ENCODE results near the gene LKAAEAR1.

LKAAEAR1 gene, protein sequence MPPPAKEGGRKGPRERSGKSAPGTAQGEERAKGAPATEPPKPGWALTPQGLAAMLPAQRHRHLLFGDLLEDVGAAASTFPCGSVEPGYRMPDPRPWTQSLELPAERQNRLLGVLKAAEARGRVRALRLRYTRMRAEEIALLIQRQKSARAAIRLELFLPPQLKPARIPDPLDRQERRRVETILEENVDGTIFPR

DNA sequence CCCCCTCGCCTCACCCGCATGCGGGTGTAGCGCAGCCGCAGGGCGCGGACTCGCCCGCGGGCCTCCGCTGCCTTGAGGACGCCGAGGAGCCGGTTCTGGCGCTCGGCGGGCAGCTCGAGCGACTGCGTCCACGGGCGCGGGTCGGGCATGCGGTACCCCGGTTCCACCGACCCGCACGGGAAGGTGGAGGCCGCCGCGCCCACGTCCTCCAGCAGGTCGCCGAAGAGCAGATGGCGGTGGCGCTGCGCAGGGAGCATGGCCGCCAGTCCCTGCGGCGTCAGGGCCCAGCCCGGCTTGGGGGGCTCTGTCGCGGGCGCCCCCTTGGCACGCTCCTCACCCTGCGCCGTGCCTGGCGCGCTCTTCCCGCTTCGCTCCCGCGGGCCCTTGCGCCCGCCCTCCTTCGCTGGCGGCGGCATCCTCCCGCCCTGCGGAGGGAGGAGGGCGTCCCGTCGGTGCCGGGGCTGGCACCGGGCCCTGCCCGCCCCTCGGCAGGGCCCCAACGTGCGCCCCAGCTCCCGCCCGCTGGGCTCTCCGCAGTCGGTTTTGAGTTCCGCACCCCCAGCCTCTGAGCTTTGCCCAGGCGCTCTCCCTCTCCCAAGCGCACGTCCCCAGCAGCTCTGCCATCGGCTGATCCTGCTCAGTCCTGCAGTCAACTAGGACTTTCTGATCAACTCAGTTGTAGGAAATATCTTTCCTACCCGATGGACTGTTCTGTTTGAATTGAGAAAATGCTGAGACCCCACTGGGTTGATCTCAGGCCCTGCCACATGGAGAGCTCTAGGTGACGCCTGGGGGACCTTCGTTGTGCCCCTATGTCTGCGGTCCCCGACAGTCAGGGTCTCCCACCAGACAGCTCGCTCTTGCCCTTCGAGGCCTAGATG is at the start of gene LKAAEAR1:
Gene LKAAEAR1, minus strand, starts transcription at position 595 of the 881 bp plus-strand sequence. Its CDS starts 179 bp downstream, at position 416.
- TF ChIP-seq GATA3 (IDR thresholded peaks at IDR 0.05; ENCODE audit: low read depth, low read length) (no peak), GATA2 (IDR thresholded peaks at IDR 0.05; ENCODE audit: low read depth, low read length) (no peak)

GRCh38 chr20:64131406-64131805 is 47.2 kb upstream of the LKAAEAR1 start:
- TF ChIP-seq GATA3 (IDR thresholded peaks at IDR 0.05; ENCODE audit: low read depth, low read length) = no peak
- TF ChIP-seq GATA2 (IDR thresholded peaks at IDR 0.05; ENCODE audit: low read depth, low read length) = no peak

GRCh38 chr20:64130876-64131275 is 46.7 kb upstream of the LKAAEAR1 start:
- TF ChIP-seq GATA2 (IDR thresholded peaks at IDR 0.05; ENCODE audit: low read depth, low read length) = no peak
- TF ChIP-seq GATA3 (IDR thresholded peaks at IDR 0.05; ENCODE audit: low read depth, low read length) = no peak

- TF ChIP-seq GATA2 (IDR thresholded peaks at IDR 0.05; ENCODE audit: low read depth, low read length) (no peak), GATA3 (IDR thresholded peaks at IDR 0.05; ENCODE audit: low read depth, low read length) (no peak)
These were observed 46.1 kb upstream of the LKAAEAR1 start for GRCh38 chr20:64130271-64130670.

DNA sequence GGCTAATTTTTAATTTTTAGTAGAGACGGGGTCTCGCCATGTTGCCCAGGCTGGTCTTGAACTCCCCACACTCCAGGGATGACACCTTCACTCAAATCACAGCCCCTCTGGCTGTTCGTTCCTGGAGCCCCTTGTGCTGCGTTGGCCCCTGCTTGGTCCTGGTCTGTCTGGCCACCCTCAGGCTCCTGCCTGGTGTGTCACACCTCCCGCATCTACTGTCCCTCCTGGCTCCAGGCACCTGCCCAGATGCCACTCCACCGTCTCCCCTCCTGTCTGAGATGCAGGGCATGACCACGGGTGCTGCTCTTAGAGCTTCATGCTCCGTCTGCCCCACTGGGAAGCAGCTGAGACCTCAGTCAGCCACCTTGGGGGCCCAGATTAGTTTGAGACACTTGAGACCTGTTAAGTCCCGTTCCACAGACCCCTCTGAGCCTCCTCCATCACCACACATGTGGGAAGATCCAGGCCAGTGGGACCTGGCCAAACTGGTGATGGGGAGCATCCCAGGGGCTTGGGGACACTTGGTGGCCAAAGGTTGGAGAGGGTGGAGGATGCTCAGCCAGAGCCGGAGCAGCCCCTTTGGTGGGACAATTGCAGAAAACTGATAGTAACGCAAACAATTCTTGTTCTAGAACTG is 45.1 kb upstream of the LKAAEAR1 start:
- TF ChIP-seq GATA3 (IDR thresholded peaks at IDR 0.05; ENCODE audit: low read depth, low read length) (no peak), GATA2 (IDR thresholded peaks at IDR 0.05; ENCODE audit: low read depth, low read length) (no peak)

- TF ChIP-seq GATA2 (IDR thresholded peaks at IDR 0.05; ENCODE audit: low read depth, low read length) (no peak), GATA3 (IDR thresholded peaks at IDR 0.05; ENCODE audit: low read depth, low read length) (no peak)
These were observed 37.4 kb upstream of the LKAAEAR1 start for GRCh38 chr20:64121586-64121985.

DNA sequence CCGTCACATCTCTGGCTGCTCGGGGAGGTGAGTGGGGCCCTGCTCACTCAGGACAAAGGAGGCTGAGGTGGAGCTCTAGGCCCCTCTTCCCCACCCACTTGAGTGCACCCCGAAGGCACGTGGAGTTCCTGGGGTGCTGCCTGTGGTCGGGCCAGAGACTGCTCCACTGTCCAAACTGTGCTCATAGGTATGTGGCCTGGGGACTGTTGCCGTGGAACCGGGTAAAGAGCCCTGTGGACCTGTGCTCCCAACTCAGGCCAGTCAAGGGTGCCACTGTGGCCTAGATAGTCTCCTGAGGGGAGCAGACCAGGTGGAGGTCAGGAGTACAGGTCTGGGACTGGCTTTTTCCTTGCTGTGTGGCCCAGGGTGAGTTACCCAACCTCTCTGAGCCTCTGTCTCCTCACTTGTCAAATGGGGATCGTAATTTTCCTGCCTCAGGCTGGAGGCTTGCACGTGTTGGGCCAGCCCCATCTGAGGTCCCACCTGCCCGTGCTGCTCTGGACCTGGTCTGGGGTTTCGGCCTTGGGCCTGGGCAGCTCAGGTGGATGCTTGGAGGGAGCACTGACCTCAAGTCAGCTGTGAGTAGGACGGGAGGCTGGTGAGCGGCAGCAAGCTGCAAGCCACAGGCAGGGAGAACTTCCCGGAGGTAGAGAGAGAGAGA is 35.6 kb upstream of the LKAAEAR1 start:
- no peak for TF ChIP-seq GATA3 (IDR thresholded peaks at IDR 0.05; ENCODE audit: low read depth, low read length)
- no peak for TF ChIP-seq GATA2 (IDR thresholded peaks at IDR 0.05; ENCODE audit: low read depth, low read length)

- TF ChIP-seq GATA3 (IDR thresholded peaks at IDR 0.05; ENCODE audit: low read depth, low read length) (no peak), GATA2 (IDR thresholded peaks at IDR 0.05; ENCODE audit: low read depth, low read length) (no peak)
These were observed 35.1 kb upstream of the LKAAEAR1 start for GRCh38 chr20:64119301-64119680.

DNA sequence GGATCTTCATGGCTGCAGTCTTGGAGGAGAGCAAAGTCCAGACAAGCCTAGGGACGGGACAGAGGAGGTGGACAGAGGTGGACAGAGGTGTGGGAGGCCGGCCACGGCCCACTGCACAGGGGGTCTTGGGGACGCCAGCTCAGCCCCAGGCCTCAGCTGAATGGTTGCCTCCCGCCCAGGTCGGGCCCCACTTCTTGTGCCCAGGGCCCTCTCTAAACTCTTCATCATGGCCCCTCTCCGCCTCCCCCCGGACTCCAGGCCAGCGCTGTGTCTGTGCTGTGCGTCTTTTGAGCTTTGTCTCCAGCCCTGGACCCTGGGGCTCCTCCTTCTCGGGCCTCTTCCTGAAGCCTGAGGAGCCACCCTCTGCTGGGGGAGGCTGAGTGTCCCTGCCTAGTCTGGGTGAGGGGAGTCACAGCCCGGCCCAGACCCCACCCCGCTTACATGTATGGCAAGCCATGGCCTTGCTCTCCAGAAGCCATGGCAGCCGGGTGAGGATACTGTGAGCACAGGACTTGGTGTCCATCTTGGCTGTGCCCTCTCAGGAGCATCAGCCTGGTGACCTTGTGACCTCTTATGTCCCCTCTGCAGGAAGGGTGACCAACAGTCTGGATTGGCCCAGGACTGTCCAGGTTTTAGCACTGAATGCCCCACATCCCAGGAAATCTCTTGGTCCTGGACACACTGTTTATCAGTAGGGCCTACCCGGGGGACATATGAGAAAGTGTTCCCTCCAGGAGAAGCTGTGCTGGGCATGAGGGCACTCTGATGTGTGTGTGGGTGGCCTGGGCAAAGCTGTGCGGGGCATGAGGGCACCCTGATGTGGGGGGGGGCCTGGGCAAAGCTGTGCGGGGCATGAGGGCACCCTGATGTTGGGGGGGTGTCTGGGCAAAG is 32.6 kb upstream of the LKAAEAR1 start:
- TF ChIP-seq GATA2 (IDR thresholded peaks at IDR 0.05; ENCODE audit: low read depth, low read length) = no peak
- TF ChIP-seq GATA3 (IDR thresholded peaks at IDR 0.05; ENCODE audit: low read depth, low read length) = no peak

GRCh38 chr20:64116016-64116415 is 31.8 kb upstream of the LKAAEAR1 start:
- no peak for TF ChIP-seq GATA3 (IDR thresholded peaks at IDR 0.05; ENCODE audit: low read depth, low read length)
- TF ChIP-seq GATA2 (IDR thresholded peaks at IDR 0.05; ENCODE audit: low read depth, low read length) = no peak

DNA sequence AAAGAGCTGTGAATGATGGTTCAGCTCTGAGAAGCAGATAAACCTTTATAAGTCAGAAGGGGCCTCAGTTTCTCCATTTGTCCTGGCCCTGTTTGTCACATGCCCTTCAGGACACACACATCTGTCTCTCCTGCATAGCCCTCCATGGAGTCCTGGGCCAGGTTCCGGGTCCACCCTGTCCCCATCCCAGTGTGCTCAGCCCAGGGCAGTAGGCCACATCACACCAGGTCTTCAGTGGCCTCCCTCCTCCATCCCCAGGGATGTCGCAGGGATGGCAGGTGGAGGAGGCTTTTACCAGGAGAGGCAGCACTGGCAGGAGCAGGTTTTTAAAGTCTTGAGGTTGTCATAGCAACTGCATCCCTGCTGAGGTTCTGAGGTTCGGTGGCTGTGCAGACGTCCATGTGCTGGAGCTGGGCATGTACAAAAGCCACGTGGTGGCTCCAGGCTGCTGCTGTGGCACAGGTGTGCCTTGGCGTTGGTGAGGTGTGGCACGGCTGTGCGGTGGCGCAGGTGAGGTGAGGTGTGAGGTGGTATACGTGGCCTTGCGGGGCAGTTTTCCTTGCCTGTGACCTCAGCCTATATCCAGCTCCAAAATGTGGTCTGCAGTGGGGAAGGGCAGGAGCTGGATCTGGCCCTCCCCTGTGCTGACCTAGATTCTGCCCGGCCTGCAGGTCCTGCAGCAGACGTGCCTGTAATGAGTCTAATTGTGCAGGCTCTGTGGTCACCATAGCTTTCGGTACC is 31.1 kb upstream of the LKAAEAR1 start:
- TF ChIP-seq GATA3 (IDR thresholded peaks at IDR 0.05; ENCODE audit: low read depth, low read length) (no peak), GATA2 (IDR thresholded peaks at IDR 0.05; ENCODE audit: low read depth, low read length) (no peak)

GRCh38 chr20:64114356-64114971 is 30.3 kb upstream of the LKAAEAR1 start:
- TF ChIP-seq GATA2 (IDR thresholded peaks at IDR 0.05; ENCODE audit: low read depth, low read length) (no peak), GATA3 (IDR thresholded peaks at IDR 0.05; ENCODE audit: low read depth, low read length) (no peak)
